ENCODE measurements around the gene RNF223. TPM values are rescaled to one million over a fixed set of nuclear protein-coding genes. Genes with fewer than 3 reads are reported as not detected.
"Not testable (repeated sequence)": the region's sequence is repeated elsewhere in the genome, so short reads cannot be mapped to it uniquely, and the experiment has no call there.

The RNF223 gene
- total RNA-seq, 1 donor from 2014 or later: 0.65 TPM

GRCh38 chr1:1112237-1112985, 38.3 kb upstream of the RNF223 start:
- no peak for TF ChIP-seq CTCF (IDR thresholded peaks at IDR 0.05)
- DNase-seq (peak; percentile 30), ATAC-seq (no peak)

GRCh38 chr1:1111516-1112236, 37.6 kb upstream of the RNF223 start:
- no peaks in the 10 kb centered on the region for H3K27me3 ChIP-seq (ENCODE audit: low read depth)
- ATAC-seq (no peak), DNase-seq (peak; percentile 39)
- no peaks in the 10 kb centered on the region for H3K36me3 ChIP-seq
- H3K4me1 ChIP-seq: peaks cover 9% of the 10 kb centered on the region
- intact Hi-C loops (cut with DNase I): no loop called here
- H3K27ac ChIP-seq: no peak overlapping the region
- no peak for TF ChIP-seq CTCF (IDR thresholded peaks at IDR 0.05)
- H3K4me3 ChIP-seq: no peak overlapping the region
- H3K9me3 ChIP-seq: no peaks in the 10 kb centered on the region

More at GRCh38 chr1:1112237-1112985, 38.3 kb upstream of the RNF223 start:
- Histone ChIP-seq H3K4me3 (no peak overlapping the region), H3K36me3 (no peaks in the 10 kb centered on the region), H3K4me1 (peaks cover 9% of the 10 kb centered on the region), H3K9me3 (no peaks in the 10 kb centered on the region), H3K27me3 (ENCODE audit: low read depth) (no peaks in the 10 kb centered on the region), H3K27ac (no peak overlapping the region)
- intact Hi-C loops (cut with DNase I): no loop called here

- H3K36me3 ChIP-seq: no peaks in the 10 kb centered on the region
- DNase-seq (peak; percentile 38), ATAC-seq (no peak)
- intact Hi-C loops (cut with DNase I): no loop called here
- no peak overlapping the region for H3K27ac ChIP-seq
- H3K27me3 ChIP-seq (ENCODE audit: low read depth): no peaks in the 10 kb centered on the region
- H3K4me1 ChIP-seq: peaks cover 9% of the 10 kb centered on the region
- no peak overlapping the region for H3K4me3 ChIP-seq
- no peaks in the 10 kb centered on the region for H3K9me3 ChIP-seq
- no peak for TF ChIP-seq CTCF (IDR thresholded peaks at IDR 0.05)
Measured at GRCh38 chr1:1110561-1110971, 36.5 kb upstream of the RNF223 start.

GRCh38 chr1:1109743-1110142, 35.6 kb upstream of the RNF223 start:
- no peak for ATAC-seq
- H3K27me3 ChIP-seq (ENCODE audit: low read depth): no peaks in the 10 kb centered on the region
- no peaks in the 10 kb centered on the region for H3K36me3 ChIP-seq
- TF ChIP-seq CTCF (IDR thresholded peaks at IDR 0.05): no peak
- peaks cover 4% of the 10 kb centered on the region for H3K4me1 ChIP-seq
- H3K27ac ChIP-seq: no peak overlapping the region
- intact Hi-C loops (cut with DNase I): no loop called here
- no peaks in the 10 kb centered on the region for H3K9me3 ChIP-seq
- H3K4me3 ChIP-seq: no peak overlapping the region
- DNase-seq: peak; percentile 36

GRCh38 chr1:1106510-1107221, 32.6 kb upstream of the RNF223 start:
- intact Hi-C loops (cut with DNase I): no loop called here
- Histone ChIP-seq H3K27me3 (ENCODE audit: low read depth) (no peaks in the 10 kb centered on the region), H3K36me3 (no peaks in the 10 kb centered on the region), H3K4me1 (no peaks in the 10 kb centered on the region), H3K27ac (no peak overlapping the region), H3K4me3 (no peak overlapping the region), H3K9me3 (no peaks in the 10 kb centered on the region)
- peak in 1 of 2 donors; percentile 19 for ATAC-seq
- no peak for TF ChIP-seq CTCF (IDR thresholded peaks at IDR 0.05)
- peak; percentile 37 for DNase-seq

- peak; percentile 17 for DNase-seq
- not testable (repeated sequence) for H3K36me3 ChIP-seq
Measured at GRCh38 chr1:1104152-1104551, 30.0 kb upstream of the RNF223 start.

More at GRCh38 chr1:1104152-1104551, 30.0 kb upstream of the RNF223 start:
- ATAC-seq; H3K4me1 ChIP-seq; H3K27ac ChIP-seq; H3K9me3 ChIP-seq; intact Hi-C loops (cut with DNase I); H3K4me3 ChIP-seq; H3K27me3 ChIP-seq (ENCODE audit: low read depth): not testable (repeated sequence)
